Activated CD8-positive, alpha-beta T cell treated with anti-CD3 and anti-CD28 coated beads for 36 hours (primary cell): ENCODE measurements around the gene ZNF219. TPM values are rescaled to one million over a fixed set of nuclear protein-coding genes. Genes with fewer than 3 reads are reported as not detected.
A peak's percentile ranks its signal among the peaks of the same experiment; 100 is the strongest.

Experiments
- ATAC-seq: fragments of 200-7000 bp; cut with Tn5 transposase; one replicate; pipeline ENCODE4 v1.10.0; 2021; ENCODE audit warnings: mild to moderate bottlenecking, moderate library complexity
- CTCF ChIA-PET: fragments of 350-600 bp; sonication (Branson Sonifier 250); formaldehyde crosslinking; loops from one replicate; lab custom pipeline; 2021; ENCODE audit warnings: antibody characterized with exemption; lab: Charles Lee
- POLR2A ChIA-PET: fragments of 350-600 bp; sonication (Branson Sonifier 250); formaldehyde crosslinking; loops from one replicate; lab custom pipeline; 2021; ENCODE audit warnings: antibody characterized with exemption; lab: Charles Lee
- DNase-seq: peaks from one replicate; pipeline ENCODE4 v3.0.0-alpha.2; 2020
- H3K27ac Mint-ChIP-seq: one replicate; pipeline ENCODE4 v1.8.0; 2021; ENCODE audit warnings: mild to moderate bottlenecking, mixed read lengths
- H3K27me3 Mint-ChIP-seq: one replicate; pipeline ENCODE4 v1.8.0; 2021; ENCODE audit warnings: mixed read lengths
- H3K36me3 Mint-ChIP-seq: one replicate; pipeline ENCODE4 v1.8.0; 2021; ENCODE audit warnings: low read depth, mixed read lengths
- H3K4me1 Mint-ChIP-seq: one replicate; pipeline ENCODE4 v1.8.0; 2021; ENCODE audit warnings: low read depth, mixed read lengths
- H3K4me3 Mint-ChIP-seq: one replicate; pipeline ENCODE4 v1.8.0; 2021; ENCODE audit warnings: mild to moderate bottlenecking, moderate library complexity, mixed read lengths
- H3K9me3 Mint-ChIP-seq: one replicate; pipeline ENCODE4 v1.8.0; 2021; ENCODE audit warnings: mixed read lengths
- intact Hi-C: fragments of 100-400 bp; cut with micrococcal nuclease; formaldehyde crosslinking; loops from one replicate; pipeline ENCODE4 v1.10.0; 2022
- total RNA-seq, 2 experiments: library from RNA; stranded (reverse); gene quantifications; one replicate each; pipeline ENCODE4 v1.2.3, GENCODE V29; 2021
- TF ChIP-seq, protein P1 (sequence below): fragments of 200-600 bp; IDR thresholded peaks from one replicate; pipeline ENCODE4 v1.8.0; 2022; ENCODE audit warnings: antibody characterized with exemption, mild to moderate bottlenecking

ZNF219 gene
- total RNA-seq, 2 experiments from 2014 or later = 7.2 to 8.2 TPM

DNA sequence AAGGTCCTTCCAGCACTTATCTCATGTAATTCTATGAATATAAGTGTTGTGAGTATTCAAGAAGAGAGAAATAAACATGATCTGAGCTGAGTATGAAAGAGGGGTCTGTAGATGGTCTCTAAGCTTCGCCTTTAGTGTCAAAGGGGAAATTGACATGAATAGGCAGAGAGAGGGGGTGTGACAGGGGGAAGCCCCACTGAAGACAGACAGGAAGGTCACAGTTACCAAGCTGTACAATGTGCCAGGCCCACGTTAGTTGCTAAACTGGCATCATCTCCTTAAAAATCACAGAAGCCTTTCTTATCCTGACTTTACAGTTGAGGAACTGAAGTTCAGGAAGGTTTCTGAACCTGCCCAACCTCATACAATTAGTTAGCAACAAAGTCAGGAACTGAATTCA, 20.8 kb downstream of the ZNF219 start:
- TF ChIP-seq, protein P1, sequence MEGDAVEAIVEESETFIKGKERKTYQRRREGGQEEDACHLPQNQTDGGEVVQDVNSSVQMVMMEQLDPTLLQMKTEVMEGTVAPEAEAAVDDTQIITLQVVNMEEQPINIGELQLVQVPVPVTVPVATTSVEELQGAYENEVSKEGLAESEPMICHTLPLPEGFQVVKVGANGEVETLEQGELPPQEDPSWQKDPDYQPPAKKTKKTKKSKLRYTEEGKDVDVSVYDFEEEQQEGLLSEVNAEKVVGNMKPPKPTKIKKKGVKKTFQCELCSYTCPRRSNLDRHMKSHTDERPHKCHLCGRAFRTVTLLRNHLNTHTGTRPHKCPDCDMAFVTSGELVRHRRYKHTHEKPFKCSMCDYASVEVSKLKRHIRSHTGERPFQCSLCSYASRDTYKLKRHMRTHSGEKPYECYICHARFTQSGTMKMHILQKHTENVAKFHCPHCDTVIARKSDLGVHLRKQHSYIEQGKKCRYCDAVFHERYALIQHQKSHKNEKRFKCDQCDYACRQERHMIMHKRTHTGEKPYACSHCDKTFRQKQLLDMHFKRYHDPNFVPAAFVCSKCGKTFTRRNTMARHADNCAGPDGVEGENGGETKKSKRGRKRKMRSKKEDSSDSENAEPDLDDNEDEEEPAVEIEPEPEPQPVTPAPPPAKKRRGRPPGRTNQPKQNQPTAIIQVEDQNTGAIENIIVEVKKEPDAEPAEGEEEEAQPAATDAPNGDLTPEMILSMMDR = no peak
- Mint-ChIP-seq H3K4me1 (no peaks in the 10 kb centered on the region), H3K9me3 (no peaks in the 10 kb centered on the region), H3K36me3 (no peaks in the 10 kb centered on the region), H3K27ac (no peak overlapping the region), H3K4me3 (no peak overlapping the region), H3K27me3 (peaks cover 7% of the 10 kb centered on the region)
- CTCF ChIA-PET = interaction anchor here (0.6 to 4.9 kb wide), 5 partner anchors 9 to 63 kb away, joined by 3 to 20 read pairs (median 13); no protein-coding TSS in a partner anchor
- intact Hi-C loops = no loop called here
- DNase-seq (no peak), ATAC-seq (peak; percentile 53)
- POLR2A ChIA-PET = interaction anchor here (0.7 kb wide), 1 partner anchor 15 kb away, joined by 3 read pairs; no protein-coding TSS in a partner anchor

DNA sequence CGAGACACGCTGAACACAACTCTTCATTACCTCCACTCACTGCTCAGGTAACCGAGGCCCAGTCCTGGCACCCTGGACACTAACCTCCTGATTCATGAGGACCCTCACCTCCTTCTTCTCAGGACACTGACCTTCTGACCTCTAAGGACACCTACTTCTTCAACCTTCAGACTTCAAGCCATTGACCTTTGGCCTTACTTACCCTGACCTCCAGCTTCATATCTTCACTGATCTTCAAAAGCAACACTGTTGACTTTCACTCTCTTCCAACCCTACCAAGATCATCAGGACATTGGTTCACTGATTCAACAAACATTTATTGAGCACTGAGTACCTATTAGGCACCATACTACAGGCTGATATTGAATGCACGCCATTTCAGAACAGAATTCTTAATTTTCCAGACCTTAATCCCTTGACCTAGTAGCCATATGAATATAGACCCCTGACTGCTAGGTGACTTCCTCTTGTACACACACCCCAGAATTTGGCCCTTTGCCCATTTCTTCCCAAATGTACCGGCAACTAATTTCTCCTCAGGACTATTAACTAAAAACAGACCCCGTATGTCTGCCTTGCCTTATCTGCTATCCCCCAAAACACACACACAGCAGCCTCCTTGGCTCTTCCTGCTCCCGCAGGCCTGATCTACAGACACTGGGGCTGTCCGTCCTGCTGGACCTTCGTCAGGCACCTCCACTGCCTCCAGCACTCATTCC, 22.6 kb downstream of the ZNF219 start:
- Mint-ChIP-seq H3K27ac (no peak overlapping the region), H3K27me3 (peaks cover 22% of the 10 kb centered on the region), H3K36me3 (no peaks in the 10 kb centered on the region), H3K4me1 (peaks cover 13% of the 10 kb centered on the region), H3K4me3 (no peak overlapping the region), H3K9me3 (no peaks in the 10 kb centered on the region)
- ATAC-seq (no peak), DNase-seq (no peak)
- intact Hi-C loops = no loop called here
- ChIA-PET CTCF (interaction anchor here (1.6 to 6.4 kb wide), 2 partner anchors 17 to 61 kb away, joined by 4 to 70 read pairs; no protein-coding TSS in a partner anchor), POLR2A (no interaction called here)
- TF ChIP-seq, protein P1 = no peak

DNA sequence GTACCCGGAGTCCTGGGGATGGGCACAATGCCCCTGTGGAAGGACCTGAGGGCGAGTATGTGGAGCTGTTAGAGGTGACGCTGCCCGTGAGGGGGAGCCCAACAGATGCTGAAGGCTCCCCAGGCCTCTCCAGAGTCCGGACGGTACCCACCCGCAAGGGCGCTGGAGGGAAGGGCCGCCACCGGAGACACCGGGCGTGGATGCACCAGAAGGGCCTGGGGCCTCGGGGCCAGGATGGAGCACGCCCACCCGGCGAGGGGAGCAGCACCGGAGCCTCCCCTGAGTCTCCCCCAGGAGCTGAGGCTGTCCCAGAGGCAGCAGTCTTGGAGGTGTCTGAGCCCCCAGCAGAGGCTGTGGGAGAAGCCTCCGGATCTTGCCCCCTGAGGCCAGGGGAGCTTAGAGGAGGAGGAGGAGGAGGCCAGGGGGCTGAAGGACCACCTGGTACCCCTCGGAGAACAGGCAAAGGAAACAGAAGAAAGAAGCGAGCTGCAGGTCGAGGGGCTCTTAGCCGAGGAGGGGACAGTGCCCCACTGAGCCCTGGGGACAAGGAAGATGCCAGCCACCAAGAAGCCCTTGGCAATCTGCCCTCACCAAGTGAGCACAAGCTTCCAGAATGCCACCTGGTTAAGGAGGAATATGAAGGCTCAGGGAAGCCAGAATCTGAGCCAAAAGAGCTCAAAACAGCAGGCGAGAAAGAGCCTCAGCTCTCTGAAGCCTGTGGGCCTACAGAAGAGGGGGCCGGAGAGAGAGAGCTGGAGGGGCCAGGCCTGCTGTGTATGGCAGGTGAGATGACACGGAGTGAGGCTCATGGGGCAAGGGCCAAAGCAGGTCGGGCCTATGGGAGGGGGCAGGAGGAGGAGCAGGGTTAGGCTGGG, 23.8 kb downstream of the ZNF219 start:
- peaks cover 20% of the 10 kb centered on the region for H3K4me1 Mint-ChIP-seq
- H3K36me3 Mint-ChIP-seq = no peaks in the 10 kb centered on the region
- TF ChIP-seq, protein P1 = no peak
- H3K9me3 Mint-ChIP-seq = no peaks in the 10 kb centered on the region
- no peak for DNase-seq
- peaks cover 29% of the 10 kb centered on the region for H3K27me3 Mint-ChIP-seq
- no peak overlapping the region for H3K4me3 Mint-ChIP-seq
- CTCF ChIA-PET = interaction anchor here (1.6 to 6.4 kb wide), 3 partner anchors 19 to 60 kb away, joined by 4 to 70 read pairs (median 9); no protein-coding TSS in a partner anchor
- ATAC-seq = no peak
- H3K27ac Mint-ChIP-seq = no peak overlapping the region
- intact Hi-C loops = no loop called here
- POLR2A ChIA-PET = interaction anchor here (1.1 kb wide), 1 partner anchor 18 kb away, joined by 3 read pairs; no protein-coding TSS in a partner anchor

DNA sequence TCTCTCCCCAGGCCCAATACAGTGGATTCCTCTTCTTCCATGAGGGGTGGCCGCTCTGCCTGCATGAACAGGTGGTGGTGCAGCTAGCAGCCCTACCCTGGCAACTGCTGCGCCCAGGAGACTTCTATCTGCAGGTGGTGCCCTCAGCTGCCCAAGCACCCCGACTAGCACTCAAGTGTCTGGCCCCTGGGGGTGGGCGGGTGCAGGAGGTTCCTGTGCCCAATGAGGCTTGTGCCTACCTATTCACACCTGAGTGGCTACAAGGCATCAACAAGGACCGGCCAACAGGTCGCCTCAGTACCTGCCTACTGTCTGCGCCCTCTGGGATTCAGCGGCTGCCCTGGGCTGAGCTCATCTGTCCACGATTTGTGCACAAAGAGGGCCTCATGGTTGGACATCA, 24.5 kb downstream of the ZNF219 start:
- peaks cover 27% of the 10 kb centered on the region for H3K4me1 Mint-ChIP-seq
- ATAC-seq (no peak), DNase-seq (no peak)
- H3K27me3 Mint-ChIP-seq = peaks cover 36% of the 10 kb centered on the region
- H3K27ac Mint-ChIP-seq = no peak overlapping the region
- intact Hi-C loops = no loop called here
- H3K9me3 Mint-ChIP-seq = no peaks in the 10 kb centered on the region
- TF ChIP-seq, protein P1 = no peak
- H3K36me3 Mint-ChIP-seq = no peaks in the 10 kb centered on the region
- ChIA-PET CTCF (interaction anchor here (1.8 to 6.4 kb wide), 3 partner anchors 19 to 59 kb away, joined by 9 to 70 read pairs (median 32); no protein-coding TSS in a partner anchor), POLR2A (interaction anchor here (1.1 kb wide), 1 partner anchor 18 kb away, joined by 3 read pairs; no protein-coding TSS in a partner anchor)
- H3K4me3 Mint-ChIP-seq = no peak overlapping the region
